Uterus (tissue), 4 donors: ENCODE data around the gene HOXB7. TPM values are rescaled to one million over a fixed set of nuclear protein-coding genes. Genes with fewer than 3 reads are reported as not detected.
A peak's percentile ranks its signal among the peaks of the same experiment; 100 is the strongest.

Experiments
- DNase-seq, 2 donors: peaks; one replicate each; pipeline ENCODE4 v3.0.0-alpha.2; 2019 to 2020
- H3K27ac ChIP-seq, 2 donors: fragments of 200-600 bp; sonication (generic); 1 replicate in 1 of 2; 2 replicates in 1 of 2; pipeline ENCODE4 v1.5.1; 2016 to 2018
- H3K27me3 ChIP-seq, 2 donors: fragments of 200-600 bp; sonication (generic); one replicate each; pipeline ENCODE4 v1.5.1; 2018 to 2019; ENCODE audit warnings: control low read depth in 1 of 2
- H3K36me3 ChIP-seq, 2 donors: fragments of 200-600 bp; sonication (generic); one replicate each; pipeline ENCODE4 v1.5.1; 2019; ENCODE audit warnings: control low read depth in 1 of 2
- H3K4me1 ChIP-seq, 2 donors: fragments of 200-600 bp; sonication (generic); one replicate each; pipeline ENCODE4 v1.5.1; 2018 to 2019; ENCODE audit warnings: control low read depth in 1 of 2
- H3K4me3 ChIP-seq, 2 donors: fragments of 200-600 bp; sonication (generic); 1 replicate in 1 of 2; 2 replicates in 1 of 2; pipeline ENCODE4 v1.5.1; 2018 to 2019; ENCODE audit warnings: mild to moderate bottlenecking in 1 of 2
- H3K9me3 ChIP-seq, 2 donors: fragments of 200-600 bp; sonication (generic); one replicate each; pipeline ENCODE4 v1.5.1; 2019; ENCODE audit warnings: control low read depth in 1 of 2
- POLR2A ChIP-seq, 2 donors: fragments of 450-650 bp; IDR thresholded peaks; one replicate each; pipeline ENCODE4 v1.6.1; 2016; ENCODE audit warnings: antibody characterized with exemption in 2 of 2, mild to moderate bottlenecking in 1 of 2, moderate library complexity in 1 of 2
- intact Hi-C: fragments of 100-400 bp; cut with DNase I; formaldehyde crosslinking; loops from one replicate; pipeline ENCODE4 v1.15.1; 2023; ENCODE audit warnings: low total_unique reads
- total RNA-seq, 4 donors: library from RNA; depleted of rRNA in 3 of 4; stranded (reverse); fragments of >200 nt in 3 of 4; gene quantifications; one replicate each; pipeline versions ENCODE4 v1.1.0 to v1.2.4, GENCODE V29; 2014 to 2023
- TF ChIP-seq, protein P1 (sequence below), 4 experiments: fragments of 200-600 bp in 2 of 4; fragments of 450-650 bp in 2 of 4; sonication (generic) in 2 of 4; IDR thresholded peaks; one replicate each; pipeline ENCODE4 v1.5.1; 2016 to 2019; ENCODE audit warnings: antibody characterized with exemption in 4 of 4, mild to moderate bottlenecking in 2 of 4, moderate library complexity in 1 of 4
- donor health status: DM: yes; HTN: yes; CAD: no.

Gene HOXB7
- total RNA-seq, 4 donors from 2014 or later: 1.0 to 6.9 (median 3.5) TPM; not detected in 1

DNA sequence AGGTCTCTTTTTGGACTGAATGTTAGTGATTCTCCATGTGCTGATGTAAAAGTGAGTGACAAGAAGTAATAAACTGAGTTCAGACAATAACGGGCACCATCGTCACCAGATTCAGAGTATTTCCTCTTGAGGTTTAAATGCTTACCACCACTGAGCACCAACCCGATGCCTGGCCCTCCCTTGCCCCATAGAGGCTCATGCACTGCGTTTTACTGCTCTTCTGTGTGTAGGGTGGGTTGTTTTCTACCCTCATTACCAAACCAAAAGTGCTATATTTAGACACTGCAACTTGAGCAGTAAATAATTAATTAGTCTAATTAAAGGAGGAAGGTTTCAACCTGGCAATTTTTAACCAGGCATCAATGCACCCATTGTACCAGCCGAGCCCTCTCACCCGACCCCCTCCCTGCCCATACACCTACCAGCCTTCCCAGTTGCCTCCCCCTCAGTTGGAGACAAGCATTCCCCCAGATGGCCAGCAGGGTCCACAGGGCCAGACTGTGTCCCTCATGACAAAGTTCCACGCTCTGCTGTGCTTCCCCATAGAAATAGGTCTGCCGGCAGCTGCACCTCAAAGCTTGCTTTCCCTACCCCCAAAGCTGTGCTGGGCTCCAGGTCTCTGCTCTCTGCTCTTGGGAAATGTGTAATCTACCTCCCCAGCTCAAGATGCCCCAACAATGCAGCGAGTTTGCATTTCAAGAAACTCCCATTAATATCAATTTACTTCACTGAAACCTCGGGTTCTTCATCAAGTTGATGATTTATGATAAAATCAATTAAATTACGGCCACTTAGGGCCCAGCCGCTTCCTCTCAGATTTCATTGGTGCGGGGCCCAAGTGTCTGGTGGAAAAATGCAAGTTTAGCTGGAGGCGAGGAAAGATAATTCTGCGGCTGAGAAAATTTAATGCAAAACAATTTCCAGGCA, 48.7 kb downstream of the HOXB7 start:
- intact Hi-C loops: no loop called here
- no peak for DNase-seq
- no peak overlapping the region for H3K27ac ChIP-seq
- no peak overlapping the region for H3K4me3 ChIP-seq
- H3K27me3 ChIP-seq: no peaks in the 10 kb centered on the region
- TF ChIP-seq, protein P1, sequence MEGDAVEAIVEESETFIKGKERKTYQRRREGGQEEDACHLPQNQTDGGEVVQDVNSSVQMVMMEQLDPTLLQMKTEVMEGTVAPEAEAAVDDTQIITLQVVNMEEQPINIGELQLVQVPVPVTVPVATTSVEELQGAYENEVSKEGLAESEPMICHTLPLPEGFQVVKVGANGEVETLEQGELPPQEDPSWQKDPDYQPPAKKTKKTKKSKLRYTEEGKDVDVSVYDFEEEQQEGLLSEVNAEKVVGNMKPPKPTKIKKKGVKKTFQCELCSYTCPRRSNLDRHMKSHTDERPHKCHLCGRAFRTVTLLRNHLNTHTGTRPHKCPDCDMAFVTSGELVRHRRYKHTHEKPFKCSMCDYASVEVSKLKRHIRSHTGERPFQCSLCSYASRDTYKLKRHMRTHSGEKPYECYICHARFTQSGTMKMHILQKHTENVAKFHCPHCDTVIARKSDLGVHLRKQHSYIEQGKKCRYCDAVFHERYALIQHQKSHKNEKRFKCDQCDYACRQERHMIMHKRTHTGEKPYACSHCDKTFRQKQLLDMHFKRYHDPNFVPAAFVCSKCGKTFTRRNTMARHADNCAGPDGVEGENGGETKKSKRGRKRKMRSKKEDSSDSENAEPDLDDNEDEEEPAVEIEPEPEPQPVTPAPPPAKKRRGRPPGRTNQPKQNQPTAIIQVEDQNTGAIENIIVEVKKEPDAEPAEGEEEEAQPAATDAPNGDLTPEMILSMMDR (IDR thresholded peaks at IDR 0.05): no peak
- TF ChIP-seq POLR2A (IDR thresholded peaks at IDR 0.05): no peak
- H3K36me3 ChIP-seq: no peaks in the 10 kb centered on the region
- peaks cover 3 to 5% of the 10 kb centered on the region in 2 donors for H3K4me1 ChIP-seq
- no peaks in the 10 kb centered on the region for H3K9me3 ChIP-seq

DNA sequence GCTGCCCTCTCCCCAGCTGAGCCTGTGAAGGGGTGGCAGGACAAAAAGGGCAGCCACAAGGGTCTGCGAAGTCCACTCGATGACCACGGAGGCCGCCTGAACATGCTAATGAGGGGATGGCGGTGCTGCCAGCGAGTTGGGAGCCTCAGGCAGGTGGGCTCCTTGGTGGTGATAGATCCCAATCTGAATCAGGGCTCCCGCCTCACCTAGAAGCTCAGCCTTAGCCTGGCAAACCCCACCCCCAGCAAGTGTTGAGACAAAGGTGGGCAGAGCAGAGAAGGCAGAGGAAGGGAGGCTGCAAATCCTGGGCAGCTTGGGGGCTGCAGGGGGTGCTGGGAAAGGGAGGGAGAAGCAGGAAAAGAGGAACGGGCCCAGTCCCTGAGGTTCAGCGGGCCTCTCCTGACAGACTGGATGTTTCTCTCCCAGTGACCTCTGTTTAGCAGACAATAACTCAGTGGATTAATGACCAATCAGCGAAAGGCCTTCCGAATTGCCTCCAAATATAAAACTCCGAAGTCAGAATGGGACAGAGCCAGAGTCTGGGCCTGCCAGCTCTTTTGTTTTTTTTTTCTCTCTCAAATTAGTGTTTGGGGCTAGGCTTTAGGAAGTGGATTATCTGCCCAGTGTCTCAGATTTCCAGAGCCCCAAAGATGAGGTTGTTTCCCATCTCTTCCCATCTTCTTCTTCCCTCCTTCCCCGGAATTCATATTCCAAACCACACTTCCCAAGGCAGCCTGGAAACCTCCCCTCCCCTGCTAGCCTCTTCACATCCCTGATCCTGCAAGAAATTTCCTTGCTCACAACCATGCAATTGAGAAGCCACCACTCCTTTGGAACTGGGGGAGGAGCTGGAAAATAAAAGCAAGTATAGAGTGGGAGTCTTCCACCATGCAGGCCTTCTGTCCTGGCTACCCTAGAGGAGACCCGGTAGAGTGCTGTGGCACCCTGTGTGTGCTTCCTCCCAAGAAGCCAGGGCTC, 50.7 kb downstream of the HOXB7 start:
- Histone ChIP-seq H3K36me3 (no peaks in the 10 kb centered on the region), H3K27me3 (no peaks in the 10 kb centered on the region), H3K27ac (peak overlapping the region in 1 of 2 donors; percentile 37), H3K9me3 (no peaks in the 10 kb centered on the region), H3K4me1 (peaks cover 3 to 10% of the 10 kb centered on the region in 2 donors), H3K4me3 (no peak overlapping the region)
- intact Hi-C loops: no loop called here
- DNase-seq: no peak
- TF ChIP-seq, protein P1 (IDR thresholded peaks at IDR 0.05): no peak
- no peak for TF ChIP-seq POLR2A (IDR thresholded peaks at IDR 0.05)

DNA sequence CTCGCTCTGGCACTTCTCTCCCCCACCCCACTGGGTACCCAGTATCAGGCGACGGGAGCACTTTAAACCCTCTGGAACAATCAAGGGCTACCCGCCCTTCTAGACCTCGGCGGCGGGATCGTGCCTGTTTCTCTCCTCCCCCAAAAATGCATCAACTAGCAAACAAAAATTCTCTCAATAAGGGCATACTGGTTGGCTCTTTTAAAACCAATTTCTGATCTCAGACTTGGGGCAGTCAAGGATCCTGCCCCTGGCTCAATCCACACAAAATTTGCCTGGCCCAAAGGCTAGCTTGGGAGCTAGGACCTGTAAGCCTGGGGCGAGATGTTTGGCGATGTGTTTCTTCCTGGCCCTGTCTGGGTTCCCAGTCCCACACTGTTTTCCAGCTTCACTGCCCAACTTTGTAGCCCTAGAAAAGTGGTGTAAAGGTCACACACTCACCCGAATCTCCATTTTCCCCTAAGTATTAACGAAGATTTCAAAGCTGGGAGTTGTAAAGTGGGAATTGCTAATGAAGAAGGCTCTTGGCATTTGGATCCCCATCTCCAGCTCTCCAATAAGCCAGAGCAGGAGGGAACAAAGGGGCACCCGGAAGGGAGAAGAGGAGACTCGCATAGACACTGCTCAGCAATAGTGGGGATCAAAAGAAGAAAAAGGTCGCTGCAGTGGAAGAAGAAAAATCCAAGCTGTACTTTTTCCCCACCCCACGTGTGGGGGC, 51.5 kb downstream of the HOXB7 start:
- H3K4me1 ChIP-seq: peaks cover 3 to 12% of the 10 kb centered on the region in 2 donors
- peak overlapping the region in 1 of 2 donors; percentile 37 for H3K27ac ChIP-seq
- no peaks in the 10 kb centered on the region for H3K9me3 ChIP-seq
- no peaks in the 10 kb centered on the region for H3K36me3 ChIP-seq
- DNase-seq: no peak
- H3K27me3 ChIP-seq: no peaks in the 10 kb centered on the region
- TF ChIP-seq POLR2A (IDR thresholded peaks at IDR 0.05): no peak
- TF ChIP-seq, protein P1 (IDR thresholded peaks at IDR 0.05): no peak
- intact Hi-C loops: no loop called here
- H3K4me3 ChIP-seq: no peak overlapping the region

DNA sequence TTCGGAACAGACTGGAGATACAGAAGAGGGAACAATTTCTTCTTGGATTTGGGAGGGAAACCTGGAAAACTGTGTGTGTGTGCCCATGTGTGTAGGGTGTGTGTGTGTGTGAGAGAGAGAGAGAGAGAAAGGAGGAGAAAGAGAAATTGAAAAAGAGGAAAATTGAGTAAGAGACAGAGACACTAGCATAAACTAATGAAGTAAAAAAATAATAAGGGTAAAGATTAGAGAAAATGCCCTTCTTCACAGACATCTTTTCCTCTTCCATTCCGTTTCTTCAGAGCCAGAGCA, 52.0 kb downstream of the HOXB7 start:
- intact Hi-C loops: no loop called here
- DNase-seq: no peak
- Histone ChIP-seq H3K27ac (peak overlapping the region in 1 of 2 donors; percentile 86), H3K9me3 (no peaks in the 10 kb centered on the region), H3K36me3 (no peaks in the 10 kb centered on the region), H3K27me3 (no peaks in the 10 kb centered on the region), H3K4me3 (no peak overlapping the region), H3K4me1 (peaks cover 3 to 8% of the 10 kb centered on the region in 2 donors)
- TF ChIP-seq, protein P1 (IDR thresholded peaks at IDR 0.05): no peak
- TF ChIP-seq POLR2A (IDR thresholded peaks at IDR 0.05): no peak
